Right lobe of liver (tissue), 6 donors: ENCODE measurements around the gene CARMIL1. TPM values are rescaled to one million over a fixed set of nuclear protein-coding genes. Genes with fewer than 3 reads are reported as not detected.

Experiments used
- ATAC-seq, 4 donors: fragments of 200-7000 bp; cut with Tn5 transposase; one replicate each; pipeline ENCODE4 v1.9.1; 2020; ENCODE audit warnings: mild to moderate bottlenecking in 4 of 4, moderate library complexity in 4 of 4
- DNase-seq, 3 donors: peaks; one replicate each; pipeline ENCODE4 v3.0.0-alpha.2; 2020
- H3K27ac ChIP-seq, 3 donors: fragments of 200-600 bp; one replicate each; pipeline ENCODE4 v1.8.0; 2022
- H3K27me3 ChIP-seq, 2 donors: fragments of 200-600 bp; one replicate each; pipeline ENCODE4 v1.8.0; 2022
- H3K36me3 ChIP-seq, 4 donors: fragments of 200-600 bp; sonication (generic) in 1 of 4; one replicate each; pipeline versions ENCODE4 v1.5.1 to v1.8.0; 2017 to 2022; ENCODE audit warnings: control low read depth in 1 of 4
- H3K4me1 ChIP-seq, 4 donors: fragments of 200-600 bp; sonication (generic) in 1 of 4; one replicate each; pipeline versions ENCODE4 v1.5.1 to v1.8.0; 2017 to 2022; ENCODE audit warnings: control low read depth in 1 of 4
- H3K4me3 ChIP-seq, 3 donors: fragments of 200-600 bp; one replicate each; pipeline ENCODE4 v1.8.0; 2022
- H3K9me3 ChIP-seq, 4 donors: fragments of 200-600 bp; sonication (generic) in 1 of 4; one replicate each; pipeline versions ENCODE4 v1.5.1 to v1.8.0; 2017 to 2022; ENCODE audit warnings: control low read depth in 1 of 4
- POLR2A ChIP-seq: fragments of 450-650 bp; IDR thresholded peaks from one replicate; pipeline ENCODE4 v1.6.1; 2017; ENCODE audit warnings: antibody characterized with exemption, mild to moderate bottlenecking
- WGBS: methylation state at CpG from one replicate; pipeline ENCODE4 v1.1.6; 2018; ENCODE audit warnings: low coverage, low lambda C conversion rate; ENCODE audit not compliant: insufficient coverage; ENCODE audit errors: missing lambda C conversion rate; 5-methylcytosine and 5-hydroxymethylcytosine counted together
- intact Hi-C, 2 donors: fragments of 100-400 bp; cut with DNase I; formaldehyde crosslinking; loops; one replicate each; pipeline versions ENCODE4 v1.11.2 to v1.14.1; 2022
- total RNA-seq, 6 experiments: library from RNA; depleted of rRNA in 2 of 6; stranded (reverse); fragments of >200 nt in 2 of 6; fragmentation: NEBNext Ultra II Directional in 3 of 6; extraction: Animal tissue kit (Norgen Biotek cat#: 25700) in 3 of 6; gene quantifications; one replicate each; pipeline versions ENCODE4 v1.1.0 to v1.2.4, GENCODE V29; 2016 to 2023
- TF ChIP-seq, protein P1 (sequence below), 4 donors: fragments of 200-600 bp in 3 of 4; fragments of 450-650 bp in 1 of 4; IDR thresholded peaks; one replicate each; pipeline versions ENCODE4 v1.5.1 to v1.8.0; 2016 to 2022; ENCODE audit warnings: antibody characterized with exemption in 4 of 4, mild to moderate bottlenecking in 2 of 4
- donor health status: DM: no; HTN: yes; CAD: no.
- donor health status: DM: no; HTN: no; CAD: no.
- donor health status: DM: no; HTN: no; CAD: no.
- donor health status: DM: no; HTN: yes; CAD: no.
- donor health status: DM: no; HTN: yes; CAD: no.

The CARMIL1 gene
- total RNA-seq, 6 experiments from 2014 or later = 3.3 to 8.6 (median 4.6) TPM

DNA sequence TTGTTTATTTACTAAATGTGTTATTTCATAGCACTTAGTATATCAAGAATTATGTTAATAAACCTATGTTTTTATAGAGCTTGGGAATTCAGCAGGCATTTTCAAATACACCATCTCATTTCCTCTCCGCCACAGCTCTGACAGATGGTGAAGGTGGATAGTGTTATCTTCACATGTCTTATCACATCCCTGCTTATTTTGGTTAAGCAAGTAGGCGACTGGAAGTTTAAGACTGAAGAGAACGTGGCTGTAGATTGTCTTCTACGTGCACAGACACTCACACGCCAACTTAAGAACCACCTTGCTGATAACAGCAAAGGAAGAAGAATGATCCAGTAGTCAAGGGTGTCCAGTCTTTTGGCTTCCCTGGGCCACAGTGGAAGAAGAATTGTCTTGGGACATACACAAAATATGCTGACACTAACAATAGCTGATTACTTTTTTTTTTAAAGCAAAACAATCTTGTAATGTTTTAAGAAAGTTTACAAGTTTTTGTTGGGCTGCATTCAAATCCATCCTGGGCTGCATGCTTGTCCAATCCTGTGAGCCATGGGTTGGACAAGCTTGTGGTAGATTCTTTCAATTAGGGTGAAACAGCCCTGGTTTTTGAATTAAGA lies 329.5 kb downstream of the CARMIL1 start:
- TF ChIP-seq POLR2A = no peak
- TF ChIP-seq, protein P1, sequence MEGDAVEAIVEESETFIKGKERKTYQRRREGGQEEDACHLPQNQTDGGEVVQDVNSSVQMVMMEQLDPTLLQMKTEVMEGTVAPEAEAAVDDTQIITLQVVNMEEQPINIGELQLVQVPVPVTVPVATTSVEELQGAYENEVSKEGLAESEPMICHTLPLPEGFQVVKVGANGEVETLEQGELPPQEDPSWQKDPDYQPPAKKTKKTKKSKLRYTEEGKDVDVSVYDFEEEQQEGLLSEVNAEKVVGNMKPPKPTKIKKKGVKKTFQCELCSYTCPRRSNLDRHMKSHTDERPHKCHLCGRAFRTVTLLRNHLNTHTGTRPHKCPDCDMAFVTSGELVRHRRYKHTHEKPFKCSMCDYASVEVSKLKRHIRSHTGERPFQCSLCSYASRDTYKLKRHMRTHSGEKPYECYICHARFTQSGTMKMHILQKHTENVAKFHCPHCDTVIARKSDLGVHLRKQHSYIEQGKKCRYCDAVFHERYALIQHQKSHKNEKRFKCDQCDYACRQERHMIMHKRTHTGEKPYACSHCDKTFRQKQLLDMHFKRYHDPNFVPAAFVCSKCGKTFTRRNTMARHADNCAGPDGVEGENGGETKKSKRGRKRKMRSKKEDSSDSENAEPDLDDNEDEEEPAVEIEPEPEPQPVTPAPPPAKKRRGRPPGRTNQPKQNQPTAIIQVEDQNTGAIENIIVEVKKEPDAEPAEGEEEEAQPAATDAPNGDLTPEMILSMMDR (IDR thresholded peaks at IDR 0.05) = no peak
- Histone ChIP-seq H3K9me3 (no peaks in the 10 kb centered on the region), H3K36me3 (no peaks in the 10 kb centered on the region), H3K27me3 (no peaks in the 10 kb centered on the region), H3K27ac (no peak overlapping the region), H3K4me1 (no peaks in the 10 kb centered on the region), H3K4me3 (no peak overlapping the region)
- no peak for ATAC-seq
- 95% methylated on average over 5 of the region's 5 CpGs for WGBS
- intact Hi-C loops = no loop called here
- no peak for DNase-seq

DNA sequence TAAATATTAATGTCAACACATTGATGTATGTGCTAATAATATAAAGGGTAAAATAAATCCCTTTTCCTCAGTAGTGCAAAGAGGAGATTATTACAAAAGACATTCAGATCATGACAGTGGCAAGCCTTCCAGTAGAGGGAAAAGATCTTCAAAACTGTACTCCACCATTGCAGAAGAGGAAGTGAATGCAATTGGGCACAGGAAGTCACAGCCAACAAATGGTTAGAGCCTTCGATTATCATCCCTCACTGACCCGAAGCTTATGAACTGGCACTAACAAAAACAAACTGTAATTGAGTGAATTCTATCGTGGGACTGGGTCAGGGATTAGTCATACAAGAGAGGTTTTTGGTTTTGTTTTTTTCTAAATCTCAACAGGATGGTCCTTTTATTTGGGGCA lies 333.5 kb downstream of the CARMIL1 start:
- WGBS = 62% methylated on average over 3 of the region's 3 CpGs
- no peaks in the 10 kb centered on the region for H3K9me3 ChIP-seq
- intact Hi-C loops = no loop called here
- TF ChIP-seq POLR2A = no peak
- TF ChIP-seq, protein P1 (IDR thresholded peaks at IDR 0.05) = no peak
- no peak overlapping the region for H3K4me3 ChIP-seq
- H3K27me3 ChIP-seq = no peaks in the 10 kb centered on the region
- H3K4me1 ChIP-seq = no peaks in the 10 kb centered on the region
- no peaks in the 10 kb centered on the region for H3K36me3 ChIP-seq
- H3K27ac ChIP-seq = no peak overlapping the region
- ATAC-seq = no peak
- DNase-seq = no peak

DNA sequence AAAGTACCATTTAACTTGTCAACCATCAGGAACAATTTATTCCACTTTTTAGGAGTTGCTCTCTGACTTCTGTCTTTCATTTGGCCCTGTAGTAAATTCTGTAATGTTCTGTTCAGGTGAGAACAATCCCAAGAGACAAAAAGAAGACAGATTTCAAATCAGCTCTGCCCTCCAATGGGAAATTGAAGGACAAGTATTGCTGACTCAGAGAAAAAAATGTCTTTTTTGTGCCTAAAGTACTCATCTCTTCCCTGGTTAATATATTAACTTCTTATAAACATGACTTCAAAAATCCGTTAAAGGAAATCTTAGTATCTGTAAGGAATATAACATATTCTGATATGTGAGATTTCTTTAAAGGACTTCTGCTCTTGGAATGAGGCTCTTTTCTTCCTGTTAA lies 334.2 kb downstream of the CARMIL1 start:
- no peak overlapping the region for H3K4me3 ChIP-seq
- no peak for TF ChIP-seq POLR2A
- TF ChIP-seq, protein P1 (IDR thresholded peaks at IDR 0.05) = no peak
- intact Hi-C loops = no loop called here

DNA sequence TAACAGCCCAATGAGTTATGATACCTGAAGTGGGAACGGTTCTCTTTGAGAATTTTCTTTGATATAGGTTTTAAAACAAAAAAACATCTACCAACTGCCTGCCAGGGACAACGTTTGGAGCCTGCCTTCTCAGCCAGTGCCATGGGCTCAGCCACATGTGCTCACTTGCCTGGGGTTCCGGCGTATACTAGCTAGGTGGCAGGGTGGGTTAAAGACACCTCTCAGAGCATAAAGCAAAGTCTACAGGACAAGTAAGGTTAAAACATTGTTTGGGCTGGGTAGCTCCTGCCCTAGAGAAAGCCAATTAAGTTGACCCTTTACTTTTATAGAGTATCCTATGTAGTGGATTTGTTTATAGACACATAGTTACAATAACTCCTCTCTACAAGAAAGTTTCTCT lies 334.9 kb downstream of the CARMIL1 start:
- 83% methylated on average over 4 of the region's 4 CpGs for WGBS
- no peaks in the 10 kb centered on the region for H3K36me3 ChIP-seq
- H3K4me3 ChIP-seq = no peak overlapping the region
- no peaks in the 10 kb centered on the region for H3K27me3 ChIP-seq
- no peak overlapping the region for H3K27ac ChIP-seq
- no peaks in the 10 kb centered on the region for H3K4me1 ChIP-seq
- ATAC-seq (no peak), DNase-seq (no peak)
- intact Hi-C loops = no loop called here
- H3K9me3 ChIP-seq = no peaks in the 10 kb centered on the region
- TF ChIP-seq POLR2A = no peak
- TF ChIP-seq, protein P1 (IDR thresholded peaks at IDR 0.05) = no peak

More for the DNA sequence above, 334.2 kb downstream of the CARMIL1 start:
- DNase-seq (no peak), ATAC-seq (no peak)
- no peaks in the 10 kb centered on the region for H3K9me3 ChIP-seq
- H3K36me3 ChIP-seq = no peaks in the 10 kb centered on the region
- no peaks in the 10 kb centered on the region for H3K4me1 ChIP-seq
- no peak overlapping the region for H3K27ac ChIP-seq
- 75% methylated on average over 1 of the region's 1 CpG for WGBS
- H3K27me3 ChIP-seq = no peaks in the 10 kb centered on the region

DNA sequence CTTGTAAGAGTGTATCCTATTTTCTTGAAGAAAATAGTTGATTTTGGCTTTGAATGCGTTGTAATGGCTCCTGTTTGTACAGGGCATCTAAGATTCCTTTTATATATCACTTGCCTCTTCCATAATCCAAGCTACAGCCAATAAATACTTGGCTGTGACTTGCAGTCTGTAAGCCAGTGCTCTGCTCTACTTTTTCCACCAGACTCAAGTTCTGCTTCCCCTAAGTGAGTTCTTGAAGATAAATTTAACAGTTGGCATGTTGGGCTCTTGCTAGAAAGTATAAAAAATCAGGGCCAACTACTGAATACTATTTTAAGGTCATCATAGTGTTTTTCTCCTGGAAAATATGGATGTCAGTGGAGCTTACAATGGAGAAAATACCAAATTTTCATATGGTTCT lies 336.3 kb downstream of the CARMIL1 start:
- no peaks in the 10 kb centered on the region for H3K9me3 ChIP-seq
- peaks cover 0 to 6% (median under 1%) of the 10 kb centered on the region in 4 donors for H3K4me1 ChIP-seq
- H3K36me3 ChIP-seq = no peaks in the 10 kb centered on the region
- TF ChIP-seq, protein P1 (IDR thresholded peaks at IDR 0.05) = no peak
- no peak for TF ChIP-seq POLR2A
- intact Hi-C loops = no loop called here
- DNase-seq (no peak), ATAC-seq (no peak)
- H3K4me3 ChIP-seq = no peak overlapping the region
- H3K27ac ChIP-seq = no peak overlapping the region
- 82% methylated on average over 1 of the region's 1 CpG for WGBS
- no peaks in the 10 kb centered on the region for H3K27me3 ChIP-seq
